WTC11 (cell line): ENCODE measurements around the gene FBF1. TPM values are rescaled to one million over a fixed set of nuclear protein-coding genes. Genes with fewer than 3 reads are reported as not detected.

Experiments used
- ATAC-seq: fragments of 200-7000 bp; cut with Tn5 transposase; 2 replicates; pipeline ENCODE4 v1.10.0; 2021; ENCODE audit warnings: mild to moderate bottlenecking, moderate library complexity
- CTCF ChIA-PET: fragments of 300-600 bp; sonication (Branson Sonifier 250); formaldehyde crosslinking; loops from one replicate; lab custom pipeline; 2021; ENCODE audit warnings: antibody characterized with exemption; lab: Charles Lee
- POLR2A ChIA-PET: fragments of 350-600 bp; sonication (Branson Sonifier 250); formaldehyde crosslinking; loops from one replicate; lab custom pipeline; 2021; ENCODE audit warnings: antibody characterized with exemption; lab: Charles Lee
- DNase-seq: peaks from one replicate; pipeline ENCODE4 v3.0.0; 2021; ENCODE audit warnings: low spot score
- H3K27ac Mint-ChIP-seq: 2 replicates; pipeline ENCODE4 v1.8.0; 2021; ENCODE audit warnings: mixed read lengths
- H3K27me3 Mint-ChIP-seq: 2 replicates; pipeline ENCODE4 v1.8.0; 2021; ENCODE audit warnings: low read depth, mild to moderate bottlenecking, moderate library complexity, mixed read lengths
- H3K36me3 Mint-ChIP-seq: 2 replicates; pipeline ENCODE4 v1.8.0; 2021; ENCODE audit warnings: mixed read lengths
- H3K4me1 Mint-ChIP-seq: 2 replicates; pipeline ENCODE4 v1.8.0; 2022; ENCODE audit warnings: mixed read lengths
- H3K4me3 Mint-ChIP-seq: 2 replicates; pipeline ENCODE4 v1.8.0; 2021; ENCODE audit warnings: mild to moderate bottlenecking, moderate library complexity, mixed read lengths
- H3K9me3 Mint-ChIP-seq: 2 replicates; pipeline ENCODE4 v1.8.0; 2021; ENCODE audit warnings: mixed read lengths
- AR ChIP-seq: fragments of 250-450 bp; sonication (Bioruptor Pico); IDR thresholded peaks from 2 replicates; pipeline ENCODE4 v1.9.0; 2021; ENCODE audit warnings: mild to moderate bottlenecking
- ATF3 ChIP-seq: sonication (generic); formaldehyde crosslinking; conservative IDR thresholded peaks from 2 replicates; pipeline ENCODE4 v1.8.1; 2022; ENCODE audit warnings: mild to moderate bottlenecking, missing genetic modification reagents
- CDX4 ChIP-seq: fragments of 250-450 bp; sonication (Bioruptor Pico); IDR thresholded peaks from 2 replicates; pipeline ENCODE4 v1.9.0; 2021; ENCODE audit warnings: moderate library complexity, mild to moderate bottlenecking, inconsistent platforms, borderline replicate concordance
- CREB1 ChIP-seq: sonication (generic); formaldehyde crosslinking; IDR thresholded peaks from 2 replicates; pipeline ENCODE4 v1.8.0; 2023; ENCODE audit warnings: mild to moderate bottlenecking, missing genetic modification reagents
- IRF2 ChIP-seq: sonication (generic); formaldehyde crosslinking; IDR thresholded peaks from 2 replicates; pipeline ENCODE4 v1.8.0; 2022; ENCODE audit warnings: low read depth, missing genetic modification reagents, borderline replicate concordance
- JAZF1 ChIP-seq: fragments of 250-450 bp; sonication (Bioruptor Pico); IDR thresholded peaks from 2 replicates; pipeline ENCODE4 v1.9.0; 2021; ENCODE audit warnings: moderate library complexity, mild to moderate bottlenecking, inconsistent platforms
- NFYB ChIP-seq: sonication (generic); formaldehyde crosslinking; conservative IDR thresholded peaks from 2 replicates; pipeline ENCODE4 v1.8.0; 2022; ENCODE audit warnings: low read depth, missing genetic modification reagents
- PRRX2 ChIP-seq: fragments of 250-450 bp; sonication (Bioruptor Pico); IDR thresholded peaks from 2 replicates; pipeline ENCODE4 v1.8.0; 2021; ENCODE audit warnings: mild to moderate bottlenecking
- SMAD4 ChIP-seq: sonication (generic); formaldehyde crosslinking; IDR thresholded peaks from 2 replicates; pipeline ENCODE4 v1.8.0; 2022; ENCODE audit warnings: mild to moderate bottlenecking, missing genetic modification reagents
- TCF7 ChIP-seq: sonication (generic); formaldehyde crosslinking; IDR thresholded peaks from 2 replicates; pipeline ENCODE4 v1.8.0; 2022; ENCODE audit warnings: mild to moderate bottlenecking, low read depth, missing genetic modification reagents, moderate library complexity
- TEAD1 ChIP-seq: sonication (generic); formaldehyde crosslinking; IDR thresholded peaks from 2 replicates; pipeline ENCODE4 v1.8.0; 2022; ENCODE audit warnings: mild to moderate bottlenecking, missing genetic modification reagents
- USF1 ChIP-seq: sonication (generic); formaldehyde crosslinking; IDR thresholded peaks from 2 replicates; pipeline ENCODE4 v1.8.0; 2022; ENCODE audit warnings: mild to moderate bottlenecking, missing genetic modification reagents
- USF2 ChIP-seq: sonication (generic); formaldehyde crosslinking; IDR thresholded peaks from 2 replicates; pipeline ENCODE4 v1.8.1; 2023; ENCODE audit warnings: mild to moderate bottlenecking, missing genetic modification reagents, moderate library complexity
- ZBTB21 ChIP-seq: sonication (generic); formaldehyde crosslinking; IDR thresholded peaks from 2 replicates; pipeline ENCODE4 v1.8.1; 2023; ENCODE audit warnings: mild to moderate bottlenecking, missing genetic modification reagents, borderline replicate concordance
- ZNF671 ChIP-seq: fragments of 250-450 bp; sonication (Bioruptor Pico); IDR thresholded peaks from 2 replicates; pipeline ENCODE4 v1.8.0; 2021; ENCODE audit warnings: mild to moderate bottlenecking
- total RNA-seq: library from RNA; stranded (reverse); gene quantifications from 3 replicates; pipeline ENCODE4 v1.2.3, GENCODE V29; 2021

The FBF1 gene
- total RNA-seq, 1 experiment from 2014 or later, result 19.8 TPM

- CTCF ChIA-PET, result interaction anchor here (1.3 kb wide), 1 partner anchor 27 kb away, joined by 4 read pairs; no protein-coding TSS in a partner anchor
- no peaks in the 10 kb centered on the region for H3K9me3 Mint-ChIP-seq
- H3K4me1 Mint-ChIP-seq, result peaks cover 26% of the 10 kb centered on the region
- H3K36me3 Mint-ChIP-seq, result peaks cover 14% of the 10 kb centered on the region
- no peak for DNase-seq
- no peak for TF ChIP-seq SMAD4 (CRISPR knock-in tag)
- TF ChIP-seq NFYB, result no peak
- TF ChIP-seq TEAD1 (CRISPR knock-in tag), result no peak
- no peak for TF ChIP-seq IRF2 (CRISPR knock-in tag)
- no peak for TF ChIP-seq ZNF671 (CRISPR knock-in tag)
- no peak for TF ChIP-seq ZBTB21
- TF ChIP-seq, all 79 proteins: peak for 0
- Mint-ChIP-seq H3K4me3 (no peak overlapping the region), H3K27ac (peak overlapping the region; percentile 82; the same call in 1 of the 2 replicates), H3K27me3 (no peaks in the 10 kb centered on the region)
- POLR2A ChIA-PET, result no interaction called here
- ATAC-seq, result no peak
These were observed 46.2 kb upstream of the FBF1 start for GRCh38 chr17:75987041-75987440.

GRCh38 chr17:75985986-75986385, 45.1 kb upstream of the FBF1 start:
- Mint-ChIP-seq H3K9me3 (no peaks in the 10 kb centered on the region), H3K4me3 (no peak overlapping the region), H3K27ac (peak overlapping the region; percentile 76), H3K36me3 (peaks cover 4% of the 10 kb centered on the region)
- ChIA-PET CTCF (no interaction called here), POLR2A (no interaction called here)
- TF ChIP-seq CDX4 (CRISPR knock-in tag) (no peak), JAZF1 (CRISPR knock-in tag) (no peak), AR (no peak), ATF3 (CRISPR knock-in tag) (no peak), PRRX2 (CRISPR knock-in tag) (no peak), ZNF671 (CRISPR knock-in tag) (no peak)
- TF ChIP-seq, all 79 proteins: peak for 0
- Mint-ChIP-seq H3K4me1 (peaks cover 35% of the 10 kb centered on the region), H3K27me3 (no peaks in the 10 kb centered on the region)
- DNase-seq (no peak), ATAC-seq (no peak)

- H3K4me3 Mint-ChIP-seq, result peak overlapping the region; percentile 55
- POLR2A ChIA-PET, result interaction anchor here (1.0 kb wide), 1 partner anchor 43 kb away, joined by 3 read pairs; the partner anchor contains the start of gene FBF1
- H3K9me3 Mint-ChIP-seq, result no peaks in the 10 kb centered on the region
- no peaks in the 10 kb centered on the region for H3K27me3 Mint-ChIP-seq
- peaks cover 4% of the 10 kb centered on the region for H3K36me3 Mint-ChIP-seq
- no peak for TF ChIP-seq CREB1 (CRISPR knock-in tag)
- peak; percentile 27; the same call in 1 of the 2 replicates for TF ChIP-seq USF1 (CRISPR knock-in tag)
- TF ChIP-seq IRF2 (CRISPR knock-in tag), result no peak
- no peak for TF ChIP-seq TCF7 (CRISPR knock-in tag)
- TF ChIP-seq USF2 (CRISPR knock-in tag), result peak; percentile 37
- TF ChIP-seq, all 79 proteins: peak for 2
- peaks cover 51% of the 10 kb centered on the region for H3K4me1 Mint-ChIP-seq
- ATAC-seq (peak; percentile 28), DNase-seq (peak; percentile 60)
- CTCF ChIA-PET, result interaction anchor here (0.7 to 2.9 kb wide), 14 partner anchors 9 to 153 kb away, joined by 3 to 28 read pairs (median 5); partner anchors contain the start of genes CDK3, MRPL38 and WBP2
- peak overlapping the region; percentile 96 for H3K27ac Mint-ChIP-seq
These were observed 42.8 kb upstream of the FBF1 start for GRCh38 chr17:75983501-75984181.
